Neural crest cell (in vitro differentiated cells): Measurements from ENCODE around the gene PPP1R9A. TPM values are rescaled to one million over a fixed set of nuclear protein-coding genes. Genes with fewer than 3 reads are reported as not detected.

Experiments
- DNase-seq: peaks from one replicate; pipeline ENCODE4 v3.0.0; 2021; ENCODE audit warnings: low read depth, mixed read lengths, low spot score
- H3K27ac Mint-ChIP-seq: one replicate; pipeline ENCODE4 v1.8.0; 2021; ENCODE audit warnings: mild to moderate bottlenecking, mixed read lengths; ENCODE audit not compliant: unreplicated experiment
- H3K27me3 Mint-ChIP-seq: 2 replicates; pipeline ENCODE4 v1.8.0; 2021; ENCODE audit warnings: low read depth, mild to moderate bottlenecking, mixed read lengths
- H3K36me3 Mint-ChIP-seq: 2 replicates; pipeline ENCODE4 v1.8.0; 2021; ENCODE audit warnings: low read depth, mild to moderate bottlenecking, mixed read lengths
- H3K4me1 Mint-ChIP-seq: 2 replicates; pipeline ENCODE4 v1.8.0; 2021; ENCODE audit warnings: mixed read lengths
- H3K4me3 Mint-ChIP-seq: one replicate; pipeline ENCODE4 v1.8.0; 2021; ENCODE audit warnings: mild to moderate bottlenecking, mixed read lengths
- H3K9me3 Mint-ChIP-seq: 2 replicates; pipeline ENCODE4 v1.8.0; 2021; ENCODE audit warnings: mixed read lengths
- CTCF ChIP-seq: fragments of 200-600 bp; sonication (generic); conservative IDR thresholded peaks from 2 replicates; pipeline ENCODE4 v1.5.0; 2021; ENCODE audit warnings: antibody characterized with exemption, mild to moderate bottlenecking
- total RNA-seq: library from RNA; stranded (reverse); gene quantifications from 2 replicates; pipeline ENCODE4 v1.2.1, GENCODE V29; 2021

PPP1R9A gene
- total RNA-seq, 1 donor from 2014 or later: 21.2 TPM

GRCh38 chr7:95144256-95144655 is 236.9 kb downstream of the PPP1R9A start:
- Mint-ChIP-seq H3K36me3 (peaks cover 27% of the 10 kb centered on the region), H3K27me3 (no peaks in the 10 kb centered on the region), H3K4me3 (no peak overlapping the region), H3K27ac (no peak overlapping the region), H3K4me1 (no peaks in the 10 kb centered on the region), H3K9me3 (peaks cover 9% of the 10 kb centered on the region)
- TF ChIP-seq CTCF: no peak
- DNase-seq: no peak

- Mint-ChIP-seq H3K27me3 (no peaks in the 10 kb centered on the region), H3K4me1 (no peaks in the 10 kb centered on the region), H3K36me3 (no peaks in the 10 kb centered on the region), H3K4me3 (no peak overlapping the region), H3K9me3 (peaks cover 3% of the 10 kb centered on the region), H3K27ac (no peak overlapping the region)
- no peak for DNase-seq
- TF ChIP-seq CTCF: no peak
Observed at GRCh38 chr7:95155965-95156364, 248.6 kb downstream of the PPP1R9A start.

GRCh38 chr7:95157381-95157780 is 250.0 kb downstream of the PPP1R9A start:
- no peak for TF ChIP-seq CTCF
- H3K27ac Mint-ChIP-seq: no peak overlapping the region
- no peaks in the 10 kb centered on the region for H3K4me1 Mint-ChIP-seq
- no peak overlapping the region for H3K4me3 Mint-ChIP-seq
- no peaks in the 10 kb centered on the region for H3K27me3 Mint-ChIP-seq
- no peak for DNase-seq
- peaks cover 3% of the 10 kb centered on the region for H3K9me3 Mint-ChIP-seq
- no peaks in the 10 kb centered on the region for H3K36me3 Mint-ChIP-seq

- H3K4me3 Mint-ChIP-seq: no peak overlapping the region
- H3K9me3 Mint-ChIP-seq: peaks cover 9% of the 10 kb centered on the region
- no peaks in the 10 kb centered on the region for H3K27me3 Mint-ChIP-seq
- TF ChIP-seq CTCF: no peak
- H3K27ac Mint-ChIP-seq: no peak overlapping the region
- no peak for DNase-seq
- peaks cover 17% of the 10 kb centered on the region for H3K36me3 Mint-ChIP-seq
- H3K4me1 Mint-ChIP-seq: no peaks in the 10 kb centered on the region
Observed at GRCh38 chr7:95169678-95170077, 262.3 kb downstream of the PPP1R9A start.

- DNase-seq: no peak
- Mint-ChIP-seq H3K4me1 (no peaks in the 10 kb centered on the region), H3K36me3 (peaks cover 13% of the 10 kb centered on the region), H3K27ac (no peak overlapping the region), H3K9me3 (peaks cover 6% of the 10 kb centered on the region), H3K4me3 (no peak overlapping the region), H3K27me3 (no peaks in the 10 kb centered on the region)
- TF ChIP-seq CTCF: no peak
Observed at GRCh38 chr7:95172420-95172819, 265.0 kb downstream of the PPP1R9A start.

- TF ChIP-seq CTCF: no peak
- Mint-ChIP-seq H3K9me3 (peaks cover 5% of the 10 kb centered on the region), H3K27ac (no peak overlapping the region), H3K4me3 (no peak overlapping the region), H3K27me3 (no peaks in the 10 kb centered on the region), H3K4me1 (no peaks in the 10 kb centered on the region), H3K36me3 (peaks cover 10% of the 10 kb centered on the region)
- DNase-seq: no peak
Observed at GRCh38 chr7:95190515-95190914, 283.1 kb downstream of the PPP1R9A start.
